ENCODE results near the gene TTC39B.

Gene TTC39B

DNA sequence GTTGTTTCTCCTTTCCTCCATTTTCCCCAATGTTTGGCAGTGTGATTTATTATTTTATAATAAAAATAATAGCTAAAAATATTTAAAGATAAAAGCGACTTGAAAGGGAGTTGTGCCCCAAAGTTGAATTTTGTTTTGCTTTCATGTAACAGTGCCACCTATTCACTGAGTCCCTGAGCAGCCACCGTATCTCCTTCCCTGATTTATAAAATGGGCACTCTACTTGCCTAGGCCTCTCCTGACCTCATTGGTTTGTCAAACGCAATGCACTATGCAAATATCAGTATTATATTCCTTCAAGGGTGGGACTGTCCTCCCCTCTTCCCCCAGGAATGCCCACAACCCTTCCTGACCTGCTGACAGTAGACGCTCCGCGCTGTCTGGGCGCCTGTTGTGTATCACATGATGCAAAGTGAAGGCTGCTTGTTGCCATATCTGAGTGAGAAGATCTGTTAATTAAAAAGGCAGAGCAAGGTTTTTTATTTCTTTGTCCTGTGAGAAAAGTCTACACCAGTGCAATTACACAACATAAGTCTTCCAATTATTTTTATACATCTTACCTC is 81.4 kb downstream of the TTC39B start:
- no peak overlapping the region for H3K4me3 ChIP-seq (ENCODE audit: low read depth, low read length)
- TF ChIP-seq, protein P1, sequence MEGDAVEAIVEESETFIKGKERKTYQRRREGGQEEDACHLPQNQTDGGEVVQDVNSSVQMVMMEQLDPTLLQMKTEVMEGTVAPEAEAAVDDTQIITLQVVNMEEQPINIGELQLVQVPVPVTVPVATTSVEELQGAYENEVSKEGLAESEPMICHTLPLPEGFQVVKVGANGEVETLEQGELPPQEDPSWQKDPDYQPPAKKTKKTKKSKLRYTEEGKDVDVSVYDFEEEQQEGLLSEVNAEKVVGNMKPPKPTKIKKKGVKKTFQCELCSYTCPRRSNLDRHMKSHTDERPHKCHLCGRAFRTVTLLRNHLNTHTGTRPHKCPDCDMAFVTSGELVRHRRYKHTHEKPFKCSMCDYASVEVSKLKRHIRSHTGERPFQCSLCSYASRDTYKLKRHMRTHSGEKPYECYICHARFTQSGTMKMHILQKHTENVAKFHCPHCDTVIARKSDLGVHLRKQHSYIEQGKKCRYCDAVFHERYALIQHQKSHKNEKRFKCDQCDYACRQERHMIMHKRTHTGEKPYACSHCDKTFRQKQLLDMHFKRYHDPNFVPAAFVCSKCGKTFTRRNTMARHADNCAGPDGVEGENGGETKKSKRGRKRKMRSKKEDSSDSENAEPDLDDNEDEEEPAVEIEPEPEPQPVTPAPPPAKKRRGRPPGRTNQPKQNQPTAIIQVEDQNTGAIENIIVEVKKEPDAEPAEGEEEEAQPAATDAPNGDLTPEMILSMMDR (IDR thresholded peaks at IDR 0.05; ENCODE audit: low read depth, low read length), result no peak

DNA sequence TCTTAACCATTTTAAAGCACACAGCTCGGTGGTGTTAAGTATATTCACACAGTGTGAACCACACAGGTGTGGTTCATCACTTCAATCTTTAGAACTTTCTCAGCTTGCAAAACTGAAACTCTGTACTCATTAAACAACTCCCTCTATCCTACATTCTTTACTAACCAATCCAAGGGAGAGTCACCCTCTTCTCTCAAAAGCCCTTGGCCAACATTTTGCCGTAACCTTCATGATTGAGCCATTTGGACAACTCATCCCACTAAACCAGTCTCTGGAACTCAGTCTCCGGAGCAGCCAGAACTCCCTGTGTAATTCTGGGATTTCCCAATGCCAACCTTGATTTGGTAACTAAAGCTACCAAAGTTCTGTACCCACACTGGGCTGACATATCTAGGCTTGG is 84.7 kb downstream of the TTC39B start:
- TF ChIP-seq, protein P1 (IDR thresholded peaks at IDR 0.05; ENCODE audit: low read depth, low read length), result no peak

DNA sequence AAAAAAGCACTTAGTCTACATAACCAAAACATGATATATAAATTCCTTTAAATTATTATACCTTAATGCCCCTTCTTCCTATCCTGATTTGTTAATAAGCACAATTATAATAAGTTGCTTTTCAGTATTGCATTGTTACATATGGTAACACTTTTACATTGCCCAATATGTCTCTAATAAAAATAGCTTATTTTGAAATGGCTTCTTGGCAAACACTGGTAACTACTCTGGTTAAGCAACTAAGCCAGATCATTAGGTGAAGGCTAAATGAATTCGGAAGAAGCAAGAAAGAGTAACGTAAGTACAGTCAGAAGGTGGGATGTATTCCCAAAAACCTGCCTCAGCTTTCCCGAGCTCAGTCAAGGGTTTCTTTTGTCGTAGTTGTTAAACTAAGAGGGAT is 85.3 kb downstream of the TTC39B start:
- H3K4me3 ChIP-seq (ENCODE audit: low read depth, low read length), result no peak overlapping the region

More for the DNA sequence above, 84.7 kb downstream of the TTC39B start:
- no peak overlapping the region for H3K4me3 ChIP-seq (ENCODE audit: low read depth, low read length)

DNA sequence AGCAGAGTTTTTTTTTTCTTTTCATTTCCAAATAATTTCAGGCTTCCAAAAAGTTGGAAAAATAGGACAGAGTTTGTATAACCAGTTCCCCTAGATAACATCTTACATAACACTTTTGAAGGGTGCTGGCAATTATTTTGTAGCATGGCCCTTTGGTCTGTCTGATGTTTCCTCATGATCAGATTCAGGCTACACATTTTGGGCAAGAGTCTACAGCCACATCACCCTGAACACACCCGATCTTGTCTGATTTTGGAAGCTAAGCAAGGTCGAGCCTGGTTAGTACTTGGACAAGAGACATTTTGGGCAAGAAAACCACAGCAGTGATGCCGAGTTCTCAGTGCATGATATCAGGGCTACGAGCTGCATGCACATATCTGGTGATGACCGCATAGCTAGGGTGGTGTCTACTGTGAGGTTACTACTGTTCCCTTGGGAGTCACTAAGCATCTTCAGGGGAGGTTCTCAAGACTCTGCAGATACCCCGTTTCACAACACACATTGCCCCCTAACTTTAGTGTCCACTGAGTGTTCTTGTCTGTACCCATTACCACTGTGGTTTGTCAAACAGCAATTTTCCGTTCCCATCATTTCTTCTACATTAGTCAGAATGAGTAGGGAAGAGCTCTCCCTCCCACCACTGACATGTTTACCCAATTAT is 86.2 kb downstream of the TTC39B start:
- no peak overlapping the region for H3K4me3 ChIP-seq (ENCODE audit: low read depth, low read length)
- TF ChIP-seq, protein P1 (IDR thresholded peaks at IDR 0.05; ENCODE audit: low read depth, low read length), result no peak

More for the DNA sequence above, 85.3 kb downstream of the TTC39B start:
- TF ChIP-seq, protein P1 (IDR thresholded peaks at IDR 0.05; ENCODE audit: low read depth, low read length), result no peak

DNA sequence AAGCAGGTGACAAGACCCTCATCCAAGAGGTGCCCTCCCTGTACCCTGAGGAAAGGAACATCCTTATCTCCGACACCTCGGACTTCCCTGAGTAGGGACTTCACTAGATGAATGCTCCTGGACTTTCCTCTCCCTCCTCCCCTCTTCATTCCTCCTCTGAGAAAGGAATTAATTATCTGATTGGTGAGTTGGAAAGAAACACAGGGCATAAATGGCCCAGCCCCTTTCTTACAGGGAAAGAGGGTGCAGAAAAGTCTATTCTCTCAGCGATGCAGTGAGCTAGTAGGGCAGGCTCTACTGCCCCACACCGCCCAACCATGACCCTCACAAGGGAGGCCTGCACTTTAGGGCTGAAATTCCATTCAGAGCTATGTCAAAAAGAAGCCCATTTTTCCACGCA is 87.5 kb downstream of the TTC39B start:
- TF ChIP-seq, protein P1 (IDR thresholded peaks at IDR 0.05; ENCODE audit: low read depth, low read length), result no peak
- no peak overlapping the region for H3K4me3 ChIP-seq (ENCODE audit: low read depth, low read length)

DNA sequence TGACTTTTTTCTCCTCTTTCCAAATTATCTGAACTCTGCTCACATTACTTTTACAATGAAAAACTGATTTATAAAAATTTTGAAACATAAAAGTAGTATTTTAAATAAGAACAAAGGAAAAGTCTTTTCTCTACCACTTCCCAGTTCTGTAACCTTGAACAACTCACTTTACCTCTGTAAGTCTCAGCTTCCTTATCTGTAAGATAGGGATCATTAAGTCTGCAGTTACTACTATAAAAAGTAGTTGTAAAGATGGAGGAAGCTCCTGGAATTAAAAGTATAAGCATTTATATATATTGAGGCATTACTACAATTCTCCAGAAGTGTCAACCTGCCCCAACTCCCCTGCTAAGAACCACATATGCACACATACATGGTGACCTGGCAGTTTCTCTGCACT is 88.0 kb downstream of the TTC39B start:
- no peak overlapping the region for H3K4me3 ChIP-seq (ENCODE audit: low read depth, low read length)
- TF ChIP-seq, protein P1 (IDR thresholded peaks at IDR 0.05; ENCODE audit: low read depth, low read length), result no peak

DNA sequence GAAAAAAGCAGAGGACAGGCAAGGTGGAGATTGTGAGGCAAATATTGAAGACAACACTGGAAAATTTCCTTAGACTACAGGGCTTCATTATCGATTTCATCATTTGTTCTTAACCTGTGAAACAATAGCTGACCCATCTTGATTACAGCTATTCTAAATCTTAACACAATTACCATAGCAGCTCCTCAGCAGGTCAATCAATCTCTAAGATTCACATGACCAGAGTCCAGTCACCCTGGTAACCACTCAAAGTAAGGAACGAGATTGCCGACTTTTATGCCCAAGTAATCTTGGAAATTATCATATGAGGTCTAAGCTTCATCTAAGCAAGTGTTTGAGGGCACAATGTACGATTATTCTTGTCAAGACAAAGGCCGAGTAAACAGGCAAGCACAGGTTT is 93.8 kb downstream of the TTC39B start:
- no peak overlapping the region for H3K4me3 ChIP-seq (ENCODE audit: low read depth, low read length)
- TF ChIP-seq, protein P1 (IDR thresholded peaks at IDR 0.05; ENCODE audit: low read depth, low read length), result no peak

Data from WI38 (cell line).